Measurements from ENCODE around the gene PURB.
"Not testable (repeated sequence)": the region's sequence is repeated elsewhere in the genome, so short reads cannot be mapped to it uniquely, and the experiment has no call there.

Gene PURB

GRCh38 chr7:44891791-44892190 lies 6.5 kb upstream of the PURB start:
- no peak for DNase-seq (ENCODE audit: low spot score)

GRCh38 chr7:44891372-44891771 lies 6.0 kb upstream of the PURB start:
- DNase-seq (ENCODE audit: low spot score): no peak

DNA sequence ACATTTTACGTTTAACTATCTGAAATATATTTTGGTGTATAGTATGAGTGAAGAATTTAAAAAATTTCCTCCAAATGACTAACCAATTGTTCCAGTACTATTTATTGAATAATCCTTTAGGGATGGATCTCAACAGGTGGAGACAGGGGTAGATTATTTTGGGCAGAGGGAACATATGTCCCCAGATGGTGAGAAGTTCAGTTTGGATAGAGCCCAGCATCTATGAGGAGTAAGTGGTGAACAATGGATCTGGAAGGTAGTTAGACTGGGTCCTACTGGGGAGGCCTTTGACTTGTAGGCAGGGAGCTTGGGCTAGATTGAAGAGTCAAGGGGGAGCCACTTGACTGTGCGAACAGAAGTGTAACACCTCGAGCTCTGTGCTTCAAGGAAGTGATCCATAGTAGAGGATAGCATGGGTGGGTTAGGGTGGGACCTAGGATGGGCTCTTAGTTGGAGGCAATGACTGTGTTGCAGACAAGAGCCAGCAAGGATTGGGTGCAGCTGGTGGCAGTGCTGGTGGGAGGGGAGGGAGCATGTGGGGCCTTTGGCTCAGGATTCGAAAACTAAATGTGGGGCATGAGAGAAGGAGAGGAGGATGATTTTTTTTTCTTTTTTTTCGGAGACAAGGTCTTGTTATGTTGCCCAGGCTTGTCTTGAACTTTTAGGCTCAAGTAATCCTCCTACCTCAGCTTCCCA lies 3.9 kb upstream of the PURB start:
- DNase-seq (ENCODE audit: low spot score): no peak

DNA sequence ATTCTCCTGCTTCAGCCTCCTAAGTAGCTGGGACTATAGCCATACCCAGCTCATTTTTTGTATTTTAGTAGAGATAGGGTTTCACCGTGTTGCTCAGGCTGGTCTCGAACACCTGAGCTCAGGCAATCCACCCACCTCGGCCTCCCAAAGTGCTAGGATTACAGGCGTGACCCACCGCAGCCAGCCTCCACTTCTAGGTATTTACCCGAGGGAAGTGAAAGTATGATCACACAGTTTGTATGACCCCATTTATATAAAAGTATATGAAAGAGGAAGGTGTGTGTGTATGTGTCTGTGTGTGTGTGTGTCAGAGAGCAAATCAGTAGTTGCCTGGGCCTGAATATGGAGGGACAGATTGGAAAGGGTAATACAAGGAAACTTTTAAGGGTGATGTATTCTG lies 2.0 kb upstream of the PURB start:
- DNase-seq (ENCODE audit: low spot score): no peak

DNA sequence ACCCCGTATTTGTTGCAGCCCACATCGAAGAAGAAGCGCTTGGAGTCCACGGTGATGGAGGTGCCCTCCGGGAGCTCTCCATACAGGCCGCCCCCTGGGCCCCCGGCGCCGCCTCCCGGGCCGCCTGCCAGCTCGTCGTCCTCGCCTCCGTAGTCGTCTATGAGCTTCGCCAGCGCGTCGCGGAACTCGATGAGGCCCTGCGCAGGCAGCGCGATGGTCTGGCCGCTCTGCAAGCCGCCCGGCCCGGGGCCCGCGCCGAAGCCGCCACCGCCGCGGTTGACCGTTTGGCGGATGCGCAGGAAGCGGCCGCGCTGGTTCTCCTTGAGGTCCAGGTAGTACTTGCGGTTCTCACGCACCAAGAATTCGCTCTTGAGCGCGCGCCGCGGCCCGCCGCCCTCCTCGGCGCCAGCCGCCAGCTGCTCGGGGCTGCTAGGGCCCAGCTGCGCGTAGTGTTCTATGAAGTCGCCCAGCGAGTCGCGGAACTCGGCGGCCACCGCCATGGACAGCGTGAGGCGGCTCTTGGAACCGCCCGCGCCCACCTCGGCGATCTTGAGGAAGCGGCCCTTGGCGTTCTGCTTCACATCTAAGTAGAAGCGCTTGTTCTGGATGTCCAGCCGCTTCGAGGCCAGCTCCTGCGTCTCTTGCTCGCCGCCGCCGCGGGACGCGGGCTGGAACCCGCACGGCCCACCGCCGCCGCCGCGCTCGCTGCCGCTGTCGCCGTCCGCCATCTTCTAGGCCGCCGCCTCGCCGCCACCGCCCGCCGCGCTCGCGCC lies 523 bp downstream of the PURB start:
- DNase-seq (ENCODE audit: low spot score): peak; percentile 34

- no peak for DNase-seq (ENCODE audit: low spot score)
These were observed 1.2 kb downstream of the PURB start for GRCh38 chr7:44883961-44884620.

DNA sequence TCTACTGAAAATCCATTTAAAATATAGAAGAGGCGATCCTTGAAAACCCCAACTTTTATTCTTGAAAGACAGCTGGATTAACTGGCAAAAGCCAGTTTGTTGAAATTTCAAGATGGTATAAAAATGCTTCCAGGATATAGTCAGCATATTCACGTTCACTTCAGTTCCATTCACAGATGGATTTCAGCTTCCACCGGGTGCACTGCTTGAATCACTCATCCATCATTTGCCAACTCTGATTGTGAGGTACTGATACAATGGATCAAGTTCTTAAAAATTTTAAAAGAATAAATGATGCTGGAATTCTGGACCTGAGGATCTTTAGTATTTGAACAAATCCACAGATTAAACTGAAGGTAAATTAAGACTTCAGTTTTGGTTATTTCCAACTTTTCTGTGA lies 2.4 kb downstream of the PURB start:
- no peak for DNase-seq (ENCODE audit: low spot score)

- no peak for DNase-seq (ENCODE audit: low spot score)
These were observed 3.7 kb downstream of the PURB start for GRCh38 chr7:44881610-44882009.

DNA sequence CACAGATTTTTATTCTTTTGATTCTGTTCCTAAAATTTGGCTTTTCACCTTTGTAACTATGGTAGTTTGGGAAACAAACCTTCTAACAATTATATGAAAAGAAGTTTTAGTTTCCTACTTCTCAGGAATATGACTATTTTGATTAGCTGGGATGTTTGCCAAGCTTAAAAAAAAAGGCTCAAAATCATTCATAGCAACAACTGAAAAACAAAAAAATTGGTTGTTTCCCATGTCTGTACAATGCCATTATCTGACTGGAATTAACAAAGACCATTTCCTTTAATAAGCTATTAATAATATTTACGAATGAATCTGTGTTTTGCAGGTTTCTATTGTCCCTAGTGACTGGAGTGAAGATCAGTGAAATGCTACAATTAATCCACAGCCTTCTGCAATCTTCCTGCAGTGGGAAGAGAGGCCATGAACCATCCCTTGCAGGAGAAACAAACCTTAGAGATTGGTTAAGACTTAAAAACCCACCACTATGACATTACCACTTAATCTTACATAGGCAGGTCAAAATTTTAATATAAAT lies 4.2 kb downstream of the PURB start:
- no peak for DNase-seq (ENCODE audit: low spot score)

- no peak for DNase-seq (ENCODE audit: low spot score)
These were observed 4.9 kb downstream of the PURB start for GRCh38 chr7:44880317-44881018.

GRCh38 chr7:44876393-44876792 lies 8.9 kb downstream of the PURB start:
- DNase-seq (ENCODE audit: low spot score): no peak

DNA sequence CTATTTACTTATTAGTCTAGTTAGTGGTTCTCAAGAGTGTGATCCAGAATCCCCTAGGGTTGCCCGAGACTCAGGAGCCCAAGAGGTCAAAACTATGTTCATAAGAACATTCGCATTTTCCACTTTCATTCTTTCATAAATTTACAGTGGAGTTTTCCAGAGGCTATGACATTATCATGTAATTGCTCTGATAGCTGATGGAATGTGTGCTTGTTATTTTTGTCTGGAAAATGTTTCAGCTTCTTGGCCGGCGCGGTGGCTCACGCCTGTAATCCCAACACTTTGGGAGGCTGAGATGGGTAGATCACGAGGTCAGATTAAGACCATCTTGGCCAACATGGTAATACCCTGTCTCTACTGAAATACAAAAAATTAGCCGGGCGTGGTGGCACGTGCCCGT lies 10.1 kb downstream of the PURB start:
- no peak for DNase-seq (ENCODE audit: low spot score)

DNA sequence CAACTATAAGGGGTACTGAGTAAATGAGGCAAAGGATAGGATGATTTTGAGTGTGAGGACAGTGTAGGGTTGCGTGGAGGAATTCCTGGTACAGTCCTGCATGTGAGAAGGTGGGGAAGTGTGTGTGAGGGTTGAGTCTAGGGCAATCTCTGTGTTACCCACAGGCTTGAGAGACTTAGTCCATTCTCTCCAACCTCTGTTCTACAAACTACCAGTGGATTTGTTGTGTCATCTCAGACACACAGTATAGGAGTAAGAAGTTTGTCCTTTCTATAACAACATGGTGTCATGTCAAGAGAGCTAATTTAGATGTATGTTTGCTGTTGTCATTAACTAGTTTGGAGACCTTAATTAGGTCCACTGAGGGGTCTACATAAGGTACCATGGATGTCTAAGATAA lies 12.5 kb downstream of the PURB start:
- DNase-seq (ENCODE audit: low spot score): no peak

DNA sequence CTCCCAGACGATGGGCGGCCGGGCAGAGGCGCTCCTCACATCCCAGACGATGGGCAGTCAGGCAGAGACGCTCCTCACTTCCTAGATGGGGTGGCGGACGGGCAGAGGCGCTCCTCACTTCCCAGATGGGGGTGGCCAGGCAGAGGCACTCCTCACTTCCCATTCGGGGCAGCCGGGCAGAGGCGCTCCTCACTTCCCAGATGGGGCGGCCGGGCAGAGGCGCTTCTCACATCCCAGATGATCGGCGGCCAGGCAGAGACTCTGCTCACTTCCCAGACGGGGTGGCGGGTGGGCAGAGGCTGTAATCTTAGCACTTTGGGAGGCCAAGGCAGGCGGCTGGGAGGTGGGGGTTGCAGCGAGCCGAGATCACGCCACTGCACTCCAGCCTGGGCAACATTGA lies 13.4 kb downstream of the PURB start:
- DNase-seq (ENCODE audit: low spot score): not testable (repeated sequence)

- not testable (repeated sequence) for DNase-seq (ENCODE audit: low spot score)
These were observed 14.6 kb downstream of the PURB start for GRCh38 chr7:44870780-44871179.

- DNase-seq (ENCODE audit: low spot score): not testable (repeated sequence)
These were observed 15.0 kb downstream of the PURB start for GRCh38 chr7:44870336-44870735.

GRCh38 chr7:44867073-44867995 lies 18.0 kb downstream of the PURB start:
- peak; percentile 53 for DNase-seq (ENCODE audit: low spot score)

- not testable (repeated sequence) for DNase-seq (ENCODE audit: low spot score)
These were observed 23.4 kb downstream of the PURB start for GRCh38 chr7:44861949-44862348.

GRCh38 chr7:44858161-44858560 lies 27.2 kb downstream of the PURB start:
- no peak for DNase-seq (ENCODE audit: low spot score)

GRCh38 chr7:44854644-44855364 lies 30.5 kb downstream of the PURB start:
- DNase-seq (ENCODE audit: low spot score): no peak

All from Ammon's horn (tissue), 1 donor.